ENCODE results near the gene TMEM26.

Gene TMEM26

GRCh38 chr10:61475449-61475873 is 22.3 kb upstream of the TMEM26 start:
- Histone ChIP-seq H3K27me3 (ENCODE audit: insufficient read depth, low read depth, severe bottlenecking) (no peaks in the 10 kb centered on the region), H3K9me3 (ENCODE audit: severe bottlenecking) (no peaks in the 10 kb centered on the region), H3K4me3 (ENCODE audit: low read depth, low read length) (no peak overlapping the region), H3K27ac (no peak overlapping the region), H3K36me3 (no peaks in the 10 kb centered on the region)
- no peak for TF ChIP-seq CTCF (IDR thresholded peaks at IDR 0.05; ENCODE audit: low read depth, low read length)
- DNase-seq: no peak

GRCh38 chr10:61472090-61472674 is 19.0 kb upstream of the TMEM26 start:
- no peak overlapping the region for H3K4me3 ChIP-seq (ENCODE audit: low read depth, low read length)
- H3K27ac ChIP-seq: no peak overlapping the region
- DNase-seq: peak; percentile 20
- H3K36me3 ChIP-seq: no peaks in the 10 kb centered on the region
- no peak for TF ChIP-seq CTCF (IDR thresholded peaks at IDR 0.05; ENCODE audit: low read depth, low read length)
- H3K9me3 ChIP-seq (ENCODE audit: severe bottlenecking): no peaks in the 10 kb centered on the region
- no peaks in the 10 kb centered on the region for H3K27me3 ChIP-seq (ENCODE audit: insufficient read depth, low read depth, severe bottlenecking)

GRCh38 chr10:61471491-61471890 is 18.3 kb upstream of the TMEM26 start:
- Histone ChIP-seq H3K9me3 (ENCODE audit: severe bottlenecking) (no peaks in the 10 kb centered on the region), H3K4me3 (ENCODE audit: low read depth, low read length) (no peak overlapping the region), H3K27ac (no peak overlapping the region), H3K36me3 (no peaks in the 10 kb centered on the region), H3K27me3 (ENCODE audit: insufficient read depth, low read depth, severe bottlenecking) (no peaks in the 10 kb centered on the region)
- TF ChIP-seq CTCF (IDR thresholded peaks at IDR 0.05; ENCODE audit: low read depth, low read length): no peak
- DNase-seq: no peak

- H3K9me3 ChIP-seq (ENCODE audit: severe bottlenecking): no peaks in the 10 kb centered on the region
- no peak for TF ChIP-seq CTCF (IDR thresholded peaks at IDR 0.05; ENCODE audit: low read depth, low read length)
- no peak overlapping the region for H3K27ac ChIP-seq
- H3K27me3 ChIP-seq (ENCODE audit: insufficient read depth, low read depth, severe bottlenecking): no peaks in the 10 kb centered on the region
- H3K4me3 ChIP-seq (ENCODE audit: low read depth, low read length): no peak overlapping the region
- H3K36me3 ChIP-seq: no peaks in the 10 kb centered on the region
- DNase-seq: no peak
These were observed 17.6 kb upstream of the TMEM26 start for GRCh38 chr10:61470740-61471139.

- H3K36me3 ChIP-seq: no peaks in the 10 kb centered on the region
- H3K27me3 ChIP-seq (ENCODE audit: insufficient read depth, low read depth, severe bottlenecking): no peaks in the 10 kb centered on the region
- H3K9me3 ChIP-seq (ENCODE audit: severe bottlenecking): no peaks in the 10 kb centered on the region
- H3K27ac ChIP-seq: no peak overlapping the region
- TF ChIP-seq CTCF (IDR thresholded peaks at IDR 0.05; ENCODE audit: low read depth, low read length): peak; percentile 17; the same call in 1 of the 2 replicates
- DNase-seq: peak; percentile 18
- H3K4me3 ChIP-seq (ENCODE audit: low read depth, low read length): no peak overlapping the region
These were observed 12.9 kb upstream of the TMEM26 start for GRCh38 chr10:61465901-61466632.

- DNase-seq: no peak
- no peak overlapping the region for H3K4me3 ChIP-seq (ENCODE audit: low read depth, low read length)
- TF ChIP-seq CTCF (IDR thresholded peaks at IDR 0.05; ENCODE audit: low read depth, low read length): no peak
- H3K27ac ChIP-seq: no peak overlapping the region
- H3K27me3 ChIP-seq (ENCODE audit: insufficient read depth, low read depth, severe bottlenecking): no peaks in the 10 kb centered on the region
- H3K36me3 ChIP-seq: no peaks in the 10 kb centered on the region
- no peaks in the 10 kb centered on the region for H3K9me3 ChIP-seq (ENCODE audit: severe bottlenecking)
These were observed 12.0 kb upstream of the TMEM26 start for GRCh38 chr10:61465171-61465496.
